Ascending aorta (tissue), 2 donors: Measurements from ENCODE around the gene CCNA1. TPM values are rescaled to one million over a fixed set of nuclear protein-coding genes. Genes with fewer than 3 reads are reported as not detected.
A peak's percentile ranks its signal among the peaks of the same experiment; 100 is the strongest.

Experiments
- DNase-seq, 2 donors: peaks; one replicate each; pipeline ENCODE4 v3.0.0-alpha.2; 2019; ENCODE audit warnings: low spot score in 2 of 2
- H3K27ac ChIP-seq, 2 donors: fragments of 200-600 bp; sonication (generic); one replicate each; pipeline ENCODE4 v1.5.1; 2016 to 2017; ENCODE audit warnings: mild to moderate bottlenecking in 1 of 2
- H3K27me3 ChIP-seq: fragments of 200-600 bp; sonication (generic); one replicate; pipeline ENCODE4 v1.5.1; 2017
- H3K36me3 ChIP-seq, 2 donors: fragments of 200-600 bp; sonication (generic); one replicate each; pipeline ENCODE4 v1.5.1; 2016
- H3K4me1 ChIP-seq, 2 donors: fragments of 200-600 bp; sonication (generic); one replicate each; pipeline ENCODE4 v1.5.1; 2016 to 2017; ENCODE audit warnings: mild to moderate bottlenecking in 1 of 2
- H3K4me3 ChIP-seq, 2 donors: fragments of 200-600 bp; sonication (generic); one replicate each; pipeline ENCODE4 v1.5.1; 2016 to 2017; ENCODE audit warnings: mild to moderate bottlenecking in 1 of 2
- H3K9me3 ChIP-seq, 2 donors: fragments of 200-600 bp; sonication (generic); one replicate each; pipeline ENCODE4 v1.5.1; 2016
- intact Hi-C: fragments of 100-400 bp; cut with DNase I; formaldehyde crosslinking; loops from one replicate; pipeline ENCODE4 v1.15.1; 2023
- total RNA-seq: library from RNA; depleted of rRNA; stranded (reverse); fragments of >200 nt; gene quantifications from one replicate; pipeline ENCODE4 v1.1.0, GENCODE V29; 2016
- TF ChIP-seq, protein P1 (sequence below), 3 experiments: fragments of 200-600 bp in 2 of 3; fragments of 450-650 bp in 1 of 3; sonication (generic) in 2 of 3; IDR thresholded peaks; one replicate each; pipeline ENCODE4 v1.5.1; 2016 to 2019; ENCODE audit warnings: antibody characterized with exemption in 3 of 3, mild to moderate bottlenecking in 1 of 3, moderate library complexity in 1 of 3

CCNA1 gene
- total RNA-seq: not detected

DNA sequence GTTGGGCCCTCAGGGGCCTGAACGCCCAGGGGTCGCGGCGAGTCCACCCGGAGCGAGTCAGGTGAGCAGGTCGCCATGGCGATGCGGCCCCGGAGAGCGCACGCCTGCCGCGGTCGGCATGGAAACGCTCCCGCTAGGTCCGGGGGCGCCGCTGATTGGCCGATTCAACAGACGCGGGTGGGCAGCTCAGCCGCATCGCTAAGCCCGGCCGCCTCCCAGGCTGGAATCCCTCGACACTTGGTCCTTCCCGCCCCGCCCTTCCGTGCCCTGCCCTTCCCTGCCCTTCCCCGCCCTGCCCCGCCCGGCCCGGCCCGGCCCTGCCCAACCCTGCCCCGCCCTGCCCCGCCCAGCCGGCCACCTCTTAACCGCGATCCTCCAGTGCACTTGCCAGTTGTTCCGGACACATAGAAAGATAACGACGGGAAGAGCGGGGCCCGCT is at the start of gene CCNA1:
CCNA1 (plus strand) TSS at position 390 of the 439 bp plus-strand sequence. CDS start 562 bp downstream, outside the sequence.
- H3K4me1 ChIP-seq: peaks cover 9 to 20% of the 10 kb centered on the region in 2 donors
- no peaks in the 10 kb centered on the region for H3K36me3 ChIP-seq
- no peak within 1 kb of the TSS for H3K27ac ChIP-seq
- H3K4me3 ChIP-seq: peak within 1 kb of the TSS; percentile 59 to 77
- DNase-seq: no peak
- intact Hi-C loops: no loop called here
- TF ChIP-seq, protein P1, sequence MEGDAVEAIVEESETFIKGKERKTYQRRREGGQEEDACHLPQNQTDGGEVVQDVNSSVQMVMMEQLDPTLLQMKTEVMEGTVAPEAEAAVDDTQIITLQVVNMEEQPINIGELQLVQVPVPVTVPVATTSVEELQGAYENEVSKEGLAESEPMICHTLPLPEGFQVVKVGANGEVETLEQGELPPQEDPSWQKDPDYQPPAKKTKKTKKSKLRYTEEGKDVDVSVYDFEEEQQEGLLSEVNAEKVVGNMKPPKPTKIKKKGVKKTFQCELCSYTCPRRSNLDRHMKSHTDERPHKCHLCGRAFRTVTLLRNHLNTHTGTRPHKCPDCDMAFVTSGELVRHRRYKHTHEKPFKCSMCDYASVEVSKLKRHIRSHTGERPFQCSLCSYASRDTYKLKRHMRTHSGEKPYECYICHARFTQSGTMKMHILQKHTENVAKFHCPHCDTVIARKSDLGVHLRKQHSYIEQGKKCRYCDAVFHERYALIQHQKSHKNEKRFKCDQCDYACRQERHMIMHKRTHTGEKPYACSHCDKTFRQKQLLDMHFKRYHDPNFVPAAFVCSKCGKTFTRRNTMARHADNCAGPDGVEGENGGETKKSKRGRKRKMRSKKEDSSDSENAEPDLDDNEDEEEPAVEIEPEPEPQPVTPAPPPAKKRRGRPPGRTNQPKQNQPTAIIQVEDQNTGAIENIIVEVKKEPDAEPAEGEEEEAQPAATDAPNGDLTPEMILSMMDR (IDR thresholded peaks at IDR 0.05): no peak
- H3K9me3 ChIP-seq: no peaks in the 10 kb centered on the region
- peaks cover 5% of the 10 kb centered on the region for H3K27me3 ChIP-seq

DNA sequence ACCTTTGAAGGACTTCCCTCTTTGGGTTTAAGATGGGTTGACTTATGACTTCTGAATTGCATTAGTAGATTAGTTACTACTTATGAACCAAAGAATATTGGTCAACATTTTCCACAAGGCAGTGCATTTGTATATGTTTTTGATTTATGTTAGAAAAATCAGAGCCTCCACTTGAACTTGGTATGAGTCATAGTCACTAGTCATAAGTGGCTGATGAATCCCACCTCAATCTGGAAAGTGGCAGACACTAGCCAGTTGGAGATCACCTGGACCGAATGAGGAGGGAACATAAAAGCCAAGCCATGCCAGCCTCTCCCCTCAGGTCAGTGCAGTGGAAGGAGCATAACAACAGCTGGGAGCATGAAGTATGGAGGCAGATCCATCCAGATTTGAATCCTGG is 46.8 kb upstream of the CCNA1 start:
- intact Hi-C loops: no loop called here
- Histone ChIP-seq H3K36me3 (no peaks in the 10 kb centered on the region), H3K9me3 (no peaks in the 10 kb centered on the region), H3K27me3 (no peaks in the 10 kb centered on the region), H3K27ac (no peak overlapping the region), H3K4me3 (no peak overlapping the region), H3K4me1 (no peaks in the 10 kb centered on the region)
- TF ChIP-seq, protein P1 (IDR thresholded peaks at IDR 0.05): no peak
- DNase-seq: no peak

DNA sequence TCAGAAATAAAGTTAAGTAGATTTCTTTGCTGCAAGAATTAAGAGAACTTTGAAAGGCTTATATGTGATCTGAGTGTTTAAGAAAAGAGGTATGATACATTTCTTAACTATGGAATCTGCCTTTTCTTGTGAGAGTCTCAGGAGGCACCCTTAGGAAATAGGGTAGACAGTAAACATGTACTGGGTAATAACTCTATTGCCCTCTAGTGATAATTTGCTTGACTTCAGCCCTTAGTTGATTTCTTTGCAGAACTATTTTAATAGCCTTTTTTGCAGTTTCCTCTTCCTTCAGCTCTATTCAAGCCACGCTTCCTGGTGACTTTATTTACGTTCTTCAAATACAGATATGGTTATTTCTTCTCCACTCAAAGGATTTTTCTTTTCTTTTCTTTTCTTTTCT is 37.0 kb upstream of the CCNA1 start:
- DNase-seq: no peak
- H3K36me3 ChIP-seq: no peaks in the 10 kb centered on the region
- intact Hi-C loops: loop anchor here (2.0 kb wide), 1 partner anchor 112 kb away; no protein-coding TSS in a partner anchor
- no peaks in the 10 kb centered on the region for H3K9me3 ChIP-seq
- TF ChIP-seq, protein P1 (IDR thresholded peaks at IDR 0.05): peak in 2 of 3 experiments; percentile 21 to 42
- H3K4me1 ChIP-seq: no peaks in the 10 kb centered on the region
- H3K27ac ChIP-seq: no peak overlapping the region
- no peaks in the 10 kb centered on the region for H3K27me3 ChIP-seq
- no peak overlapping the region for H3K4me3 ChIP-seq

DNA sequence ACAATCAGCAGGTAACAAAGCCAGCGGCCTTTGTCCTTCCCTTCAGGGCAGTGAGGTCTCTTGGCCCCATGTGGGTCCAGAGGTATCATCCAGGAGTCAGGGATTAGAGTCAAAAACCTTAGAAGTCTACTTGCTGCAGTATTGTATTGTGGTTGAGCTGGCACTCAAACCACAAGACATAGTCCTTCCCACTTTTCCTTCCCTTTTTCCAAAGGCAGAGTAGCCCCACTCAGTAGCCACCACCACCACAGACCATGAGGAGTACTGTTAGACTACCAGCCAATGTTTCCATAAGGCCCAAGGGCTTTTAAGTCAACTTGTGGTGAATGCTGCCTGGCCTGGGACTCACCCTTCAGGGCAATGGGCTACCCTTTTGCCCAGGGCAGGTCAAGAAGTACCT is 27.1 kb upstream of the CCNA1 start:
- Histone ChIP-seq H3K27ac (no peak overlapping the region), H3K27me3 (no peaks in the 10 kb centered on the region), H3K4me1 (no peaks in the 10 kb centered on the region), H3K9me3 (no peaks in the 10 kb centered on the region), H3K36me3 (no peaks in the 10 kb centered on the region), H3K4me3 (no peak overlapping the region)
- TF ChIP-seq, protein P1 (IDR thresholded peaks at IDR 0.05): no peak
- DNase-seq: no peak
- intact Hi-C loops: no loop called here

DNA sequence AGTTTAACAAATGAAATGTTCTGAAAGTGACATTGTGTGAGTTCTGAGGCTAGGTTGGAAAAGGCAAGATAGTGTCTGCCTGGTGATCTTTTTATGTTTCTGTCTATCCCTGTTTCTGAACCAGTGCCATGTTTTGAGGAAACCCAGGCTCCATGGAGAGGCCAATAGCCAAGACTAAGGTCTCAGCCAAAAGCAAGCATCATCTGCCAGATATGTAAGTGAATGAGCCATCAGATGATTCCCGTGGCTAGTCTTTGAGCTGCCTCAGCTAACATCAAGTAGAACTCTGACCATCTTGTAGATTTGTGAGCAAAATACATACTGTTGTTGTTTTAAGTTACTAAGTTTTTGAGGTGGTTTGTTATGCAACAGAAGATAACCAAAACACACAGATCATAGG is 19.6 kb upstream of the CCNA1 start:
- Histone ChIP-seq H3K27ac (no peak overlapping the region), H3K27me3 (no peaks in the 10 kb centered on the region), H3K4me3 (no peak overlapping the region), H3K4me1 (no peaks in the 10 kb centered on the region), H3K36me3 (no peaks in the 10 kb centered on the region), H3K9me3 (no peaks in the 10 kb centered on the region)
- intact Hi-C loops: no loop called here
- TF ChIP-seq, protein P1 (IDR thresholded peaks at IDR 0.05): no peak
- no peak for DNase-seq

DNA sequence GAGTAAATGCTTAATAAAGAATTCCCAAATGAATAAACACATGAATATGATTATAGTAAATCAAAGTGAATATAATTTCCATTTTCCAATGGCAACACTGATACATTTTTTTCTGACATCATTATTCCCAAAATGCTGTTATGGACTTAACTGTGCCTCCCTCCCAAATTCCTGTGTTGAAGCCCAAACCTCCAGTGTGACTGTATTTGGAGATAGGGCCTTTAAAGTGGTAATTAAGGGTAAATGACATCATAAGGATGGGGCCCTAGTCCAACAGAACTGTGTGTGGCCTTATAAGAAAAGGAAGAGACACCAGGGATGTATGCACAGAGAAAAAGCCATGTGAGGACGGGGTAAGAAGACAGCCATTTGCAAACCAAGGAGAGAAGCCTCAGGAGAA is 19.1 kb upstream of the CCNA1 start:
- no peak for DNase-seq
- TF ChIP-seq, protein P1 (IDR thresholded peaks at IDR 0.05): no peak
- no peak overlapping the region for H3K4me3 ChIP-seq
- no peaks in the 10 kb centered on the region for H3K9me3 ChIP-seq
- H3K36me3 ChIP-seq: no peaks in the 10 kb centered on the region
- intact Hi-C loops: no loop called here
- H3K27me3 ChIP-seq: no peaks in the 10 kb centered on the region
- H3K27ac ChIP-seq: no peak overlapping the region
- no peaks in the 10 kb centered on the region for H3K4me1 ChIP-seq
